Urinary bladder (tissue), 4 donors: Measurements from ENCODE around the gene PCGF1. TPM values are rescaled to one million over a fixed set of nuclear protein-coding genes. Genes with fewer than 3 reads are reported as not detected.
A peak's percentile ranks its signal among the peaks of the same experiment; 100 is the strongest.

Experiments
- DNase-seq: peaks from one replicate; pipeline ENCODE4 v3.0.0-alpha.2; 2015; ENCODE audit errors: extremely low spot score
- H3K27ac ChIP-seq: one replicate; pipeline ENCODE4 v1.5.1; 2013; ENCODE audit warnings: low read depth, mild to moderate bottlenecking, moderate library complexity
- H3K36me3 ChIP-seq: one replicate; pipeline ENCODE4 v1.6.1; 2013; ENCODE audit warnings: mild to moderate bottlenecking, moderate library complexity; ENCODE audit not compliant: insufficient read depth
- H3K4me1 ChIP-seq: one replicate; pipeline ENCODE4 v1.6.1; 2013; ENCODE audit warnings: mild to moderate bottlenecking, moderate library complexity; ENCODE audit not compliant: insufficient read depth
- H3K4me3 ChIP-seq: one replicate; pipeline ENCODE4 v1.5.1; 2013; ENCODE audit warnings: low read depth, low read length
- WGBS: extraction: QIAGEN DNeasy Blood & Tissue Kit; methylation state at CpG from one replicate; pipeline ENCODE4 v1.1.7; 2013; 5-methylcytosine and 5-hydroxymethylcytosine counted together
- polyA plus RNA-seq: library from polyadenylated mRNA; stranded (reverse); fragments of 200-250 nt; gene quantifications from one replicate; pipeline ENCODE4 v1.2.3, GENCODE V29; 2013
- total RNA-seq: library from RNA; depleted of rRNA; stranded (reverse); fragments of >200 nt; gene quantifications from one replicate; pipeline ENCODE4 v1.2.3, GENCODE V29; 2014
- donor health status: healthy with polysubstance abuse.
- donor health status: healthy.

The PCGF1 gene
- total and polyA plus RNA-seq, 2 donors, result 19.2 to 21.7 TPM

DNA sequence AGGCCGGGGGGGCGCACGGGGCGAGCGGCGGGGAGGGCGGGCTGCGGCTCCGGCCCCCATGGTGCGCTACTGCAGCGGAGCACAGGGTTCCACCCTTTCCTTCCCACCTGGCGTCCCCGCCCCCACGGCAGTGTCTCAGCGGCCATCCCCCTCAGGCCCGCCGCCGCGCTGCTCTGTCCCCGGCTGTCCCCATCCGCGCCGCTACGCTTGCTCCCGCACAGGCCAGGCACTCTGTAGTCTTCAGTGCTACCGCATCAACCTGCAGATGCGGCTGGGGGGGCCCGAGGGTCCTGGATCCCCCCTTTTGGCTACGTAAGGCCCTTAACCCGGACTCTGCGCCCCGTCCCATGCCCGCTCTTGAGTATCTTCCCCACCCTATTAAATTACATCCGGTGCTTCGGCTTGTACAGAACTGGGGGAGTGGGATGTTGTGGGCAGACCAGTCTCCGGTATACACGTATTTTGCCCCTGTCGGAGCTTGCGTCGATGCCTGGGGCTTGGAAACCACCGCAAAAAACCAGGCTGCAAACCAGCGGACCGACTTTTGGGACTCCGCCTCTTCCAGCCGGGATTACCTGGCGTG, 49.9 kb downstream of the PCGF1 start:
- Histone ChIP-seq H3K27ac (peak overlapping the region; percentile 94), H3K4me3 (peak overlapping the region; percentile 44), H3K4me1 (no peaks in the 10 kb centered on the region), H3K36me3 (no peaks in the 10 kb centered on the region)
- DNase-seq, result no peak
- under 1% methylated on average over 46 of the region's 46 CpGs for WGBS

DNA sequence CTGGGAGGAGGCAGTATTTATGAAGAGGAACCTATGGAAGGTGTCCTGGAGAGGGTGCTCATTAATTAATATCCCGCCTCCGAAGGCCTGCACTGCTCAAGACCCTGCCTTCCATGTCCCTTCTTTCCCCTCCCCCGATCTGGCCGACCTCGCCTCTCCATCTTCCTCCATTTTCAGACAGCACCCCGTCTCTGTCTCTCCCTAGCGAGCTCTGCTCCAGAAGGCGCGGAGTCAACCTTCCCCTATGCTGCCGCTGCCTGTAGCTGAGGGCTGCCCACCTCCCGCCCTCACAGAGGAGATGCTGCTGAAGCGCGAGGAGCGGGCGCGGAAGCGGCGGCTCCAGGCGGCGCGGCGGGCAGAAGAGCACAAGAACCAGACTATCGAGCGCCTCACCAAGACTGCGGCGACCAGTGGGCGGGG, 50.4 kb downstream of the PCGF1 start:
- H3K4me1 ChIP-seq, result no peaks in the 10 kb centered on the region
- 1% methylated on average over 27 of the region's 27 CpGs for WGBS
- H3K4me3 ChIP-seq, result peak overlapping the region; percentile 44
- DNase-seq, result no peak
- peak overlapping the region; percentile 69 for H3K27ac ChIP-seq
- H3K36me3 ChIP-seq, result no peaks in the 10 kb centered on the region

Other genes starting within 250 kb of the PCGF1 start
- gene SLC4A5, start 164.3 kb downstream of the PCGF1 start, total RNA-seq, result 3.8 TPM
- gene SLC4A5, start 164.3 kb downstream of the PCGF1 start, polyA plus RNA-seq, result 0.92 TPM
- 62.1 TPM for gene DCTN1, start 127.4 kb downstream of the PCGF1 start, total RNA-seq
- gene DCTN1, start 127.4 kb downstream of the PCGF1 start, polyA plus RNA-seq, result 118 TPM
- 0.74 TPM for gene C2orf81, start 86.1 kb downstream of the PCGF1 start, total RNA-seq
- 4.9 TPM for gene C2orf81, start 86.1 kb downstream of the PCGF1 start, polyA plus RNA-seq
- 7.8 TPM for gene WDR54, start 86.0 kb downstream of the PCGF1 start, total RNA-seq
- 21.5 TPM for gene WDR54, start 86.0 kb downstream of the PCGF1 start, polyA plus RNA-seq
- 18.0 TPM for gene RTKN, start 65.8 kb downstream of the PCGF1 start, total RNA-seq
- gene RTKN, start 65.8 kb downstream of the PCGF1 start, polyA plus RNA-seq, result 14.2 TPM
- gene INO80B, start 52.6 kb downstream of the PCGF1 start, total RNA-seq, result 13.5 TPM
- gene INO80B, start 52.6 kb downstream of the PCGF1 start, polyA plus RNA-seq, result 35.2 TPM
- gene WBP1, start 49.3 kb downstream of the PCGF1 start, total RNA-seq, result 23.1 TPM
- 99.3 TPM for gene WBP1, start 49.3 kb downstream of the PCGF1 start, polyA plus RNA-seq
- gene MOGS, start 42.3 kb downstream of the PCGF1 start, total RNA-seq, result 28.4 TPM
- 27.2 TPM for gene MOGS, start 42.3 kb downstream of the PCGF1 start, polyA plus RNA-seq
- gene MRPL53, start 35.0 kb downstream of the PCGF1 start, total RNA-seq, result 14.0 TPM
- 75.2 TPM for gene MRPL53, start 35.0 kb downstream of the PCGF1 start, polyA plus RNA-seq
- gene CCDC142, start 24.7 kb downstream of the PCGF1 start, total RNA-seq, result 28.2 TPM
- 7.0 TPM for gene CCDC142, start 24.7 kb downstream of the PCGF1 start, polyA plus RNA-seq
- 10.8 TPM for gene TTC31, start 24.6 kb downstream of the PCGF1 start, total RNA-seq
- gene TTC31, start 24.6 kb downstream of the PCGF1 start, polyA plus RNA-seq, result 20.9 TPM
- 0.95 TPM for gene LBX2, start 8.1 kb downstream of the PCGF1 start, total RNA-seq
- gene LBX2, start 8.1 kb downstream of the PCGF1 start, polyA plus RNA-seq, result 0.95 TPM
- 0.63 TPM for gene TLX2, start 6.8 kb upstream of the PCGF1 start, total RNA-seq
- gene TLX2, start 6.8 kb upstream of the PCGF1 start, polyA plus RNA-seq, result 0.51 TPM
- gene DQX1, start 18.5 kb upstream of the PCGF1 start, total RNA-seq, result 0.37 TPM
- 0.27 TPM for gene DQX1, start 18.5 kb upstream of the PCGF1 start, polyA plus RNA-seq
- 57.7 TPM for gene AUP1, start 22.0 kb upstream of the PCGF1 start, total RNA-seq
- 112 TPM for gene AUP1, start 22.0 kb upstream of the PCGF1 start, polyA plus RNA-seq
- gene HTRA2, start 22.2 kb upstream of the PCGF1 start, total RNA-seq, result 25.1 TPM
- gene HTRA2, start 22.2 kb upstream of the PCGF1 start, polyA plus RNA-seq, result 37.3 TPM
- 14.6 TPM for gene LOXL3, start 46.2 kb upstream of the PCGF1 start, total RNA-seq
- gene LOXL3, start 46.2 kb upstream of the PCGF1 start, polyA plus RNA-seq, result 8.6 TPM
- 6.0 TPM for gene DOK1, start 47.0 kb upstream of the PCGF1 start, total RNA-seq
- 18.7 TPM for gene DOK1, start 47.0 kb upstream of the PCGF1 start, polyA plus RNA-seq
- gene M1AP, start 140.6 kb upstream of the PCGF1 start, total RNA-seq, result 0.21 TPM
- 0.15 TPM for gene M1AP, start 140.6 kb upstream of the PCGF1 start, polyA plus RNA-seq
- 2.2 TPM for gene SEMA4F, start 146.6 kb upstream of the PCGF1 start, total RNA-seq
- gene SEMA4F, start 146.6 kb upstream of the PCGF1 start, polyA plus RNA-seq, result 5.0 TPM